ENCODE results near the gene ZSCAN23.
A peak's percentile ranks its signal among the peaks of the same experiment; 100 is the strongest.

ZSCAN23 gene

DNA sequence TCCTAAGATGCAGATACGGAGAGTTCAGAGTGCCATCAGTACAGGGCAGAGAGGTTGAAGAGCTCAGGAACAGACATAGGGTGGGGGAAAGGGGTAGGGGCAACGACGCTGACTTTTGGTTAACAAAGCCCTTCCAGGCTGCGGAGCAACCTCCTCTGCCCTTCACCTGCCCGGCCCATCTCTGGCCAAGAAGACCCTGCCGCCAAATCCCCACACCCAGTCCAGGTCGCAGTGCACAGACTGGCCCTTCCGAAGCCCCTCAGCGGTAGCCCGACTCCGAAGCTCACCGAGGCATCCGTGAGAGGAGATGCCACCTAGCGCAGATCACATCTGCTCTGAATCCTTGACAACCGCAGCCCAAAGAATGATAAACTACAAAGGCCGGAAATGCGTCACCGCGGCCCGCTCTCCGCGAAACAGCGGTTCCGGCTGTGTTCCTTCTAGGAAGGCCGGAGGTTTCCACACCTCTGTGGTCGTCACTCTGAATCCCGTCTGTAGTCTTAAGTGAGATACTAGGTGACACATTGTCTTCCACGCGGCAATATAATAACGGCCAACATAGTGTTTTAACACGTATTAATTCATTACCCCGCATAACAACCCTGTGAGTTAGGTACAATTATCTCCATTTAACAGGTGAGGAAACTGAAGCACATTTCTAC, at the start of gene ZSCAN23:
TSS of gene ZSCAN23 (minus strand) at position 380 of the 662 bp plus-strand sequence. CDS start 7,225 bp downstream, outside the sequence.
- in situ Hi-C loops (cut with MboI; ENCODE audit: low sequenced_read_pairs, unreplicated experiment): no loop called here
- TF ChIP-seq, protein P1, sequence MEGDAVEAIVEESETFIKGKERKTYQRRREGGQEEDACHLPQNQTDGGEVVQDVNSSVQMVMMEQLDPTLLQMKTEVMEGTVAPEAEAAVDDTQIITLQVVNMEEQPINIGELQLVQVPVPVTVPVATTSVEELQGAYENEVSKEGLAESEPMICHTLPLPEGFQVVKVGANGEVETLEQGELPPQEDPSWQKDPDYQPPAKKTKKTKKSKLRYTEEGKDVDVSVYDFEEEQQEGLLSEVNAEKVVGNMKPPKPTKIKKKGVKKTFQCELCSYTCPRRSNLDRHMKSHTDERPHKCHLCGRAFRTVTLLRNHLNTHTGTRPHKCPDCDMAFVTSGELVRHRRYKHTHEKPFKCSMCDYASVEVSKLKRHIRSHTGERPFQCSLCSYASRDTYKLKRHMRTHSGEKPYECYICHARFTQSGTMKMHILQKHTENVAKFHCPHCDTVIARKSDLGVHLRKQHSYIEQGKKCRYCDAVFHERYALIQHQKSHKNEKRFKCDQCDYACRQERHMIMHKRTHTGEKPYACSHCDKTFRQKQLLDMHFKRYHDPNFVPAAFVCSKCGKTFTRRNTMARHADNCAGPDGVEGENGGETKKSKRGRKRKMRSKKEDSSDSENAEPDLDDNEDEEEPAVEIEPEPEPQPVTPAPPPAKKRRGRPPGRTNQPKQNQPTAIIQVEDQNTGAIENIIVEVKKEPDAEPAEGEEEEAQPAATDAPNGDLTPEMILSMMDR (IDR thresholded peaks at IDR 0.05; ENCODE audit: borderline replicate concordance, control extremely low read depth, extremely low read depth, insufficient read depth, missing control alignments): no peak
- DNase-seq (ENCODE audit: low spot score): peak; percentile 69

DNA sequence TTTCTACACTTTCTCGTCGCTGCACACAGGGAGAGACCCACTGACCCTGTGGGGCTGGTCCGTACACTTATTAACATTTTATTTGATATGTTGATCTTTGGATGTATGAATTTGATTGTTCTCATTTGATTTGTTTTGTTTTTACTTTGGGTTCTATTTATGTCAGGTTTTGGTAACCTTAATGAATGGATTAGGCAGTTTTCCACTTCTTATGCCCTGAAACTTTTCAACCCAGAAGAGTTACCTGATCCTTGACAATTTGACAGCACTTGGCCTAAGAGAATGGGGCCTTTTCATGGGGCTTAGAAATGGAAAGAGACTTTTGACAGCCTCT, 48.7 kb upstream of the ZSCAN23 start:
- in situ Hi-C loops (cut with MboI; ENCODE audit: low sequenced_read_pairs, unreplicated experiment): no loop called here
- no peak for DNase-seq (ENCODE audit: low spot score)
- TF ChIP-seq, protein P1 (IDR thresholded peaks at IDR 0.05; ENCODE audit: borderline replicate concordance, control extremely low read depth, extremely low read depth, insufficient read depth, missing control alignments): no peak

DNA sequence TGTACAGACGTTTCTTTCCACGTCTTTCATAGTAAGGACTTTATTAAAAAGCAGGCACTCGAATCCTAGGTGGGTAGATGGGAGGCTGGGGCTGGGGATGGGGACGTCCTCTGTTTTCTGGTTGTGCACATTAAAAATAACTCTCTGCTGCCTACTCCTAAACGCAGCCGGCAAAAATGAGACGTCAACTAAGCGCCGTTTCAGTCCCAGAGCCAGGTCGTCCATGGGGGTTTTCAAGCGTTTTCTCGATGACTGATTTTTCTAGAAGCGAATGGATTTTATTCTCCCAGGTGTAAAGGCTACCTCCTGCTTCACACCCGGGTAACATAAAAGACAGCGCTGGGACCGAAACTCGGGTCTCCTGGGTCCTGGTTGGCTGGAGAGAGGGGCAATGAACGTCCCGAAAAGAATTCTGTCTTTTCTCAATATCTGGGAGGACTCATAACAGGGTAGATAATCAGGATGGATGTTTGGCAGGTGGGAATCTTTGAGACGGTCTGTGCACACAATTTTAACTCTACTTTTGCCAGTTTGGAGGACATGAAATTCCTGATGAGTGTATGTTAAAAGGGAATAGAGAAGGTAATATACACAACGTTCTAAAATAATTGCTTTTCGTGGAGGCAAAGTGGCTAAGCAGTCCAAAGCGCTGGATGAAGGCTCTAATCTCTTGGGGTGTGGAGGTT, 47.1 kb upstream of the ZSCAN23 start:
- peak; percentile 25 for DNase-seq (ENCODE audit: low spot score)
- in situ Hi-C loops (cut with MboI; ENCODE audit: low sequenced_read_pairs, unreplicated experiment): no loop called here
- TF ChIP-seq, protein P1 (IDR thresholded peaks at IDR 0.05; ENCODE audit: borderline replicate concordance, control extremely low read depth, extremely low read depth, insufficient read depth, missing control alignments): no peak

DNA sequence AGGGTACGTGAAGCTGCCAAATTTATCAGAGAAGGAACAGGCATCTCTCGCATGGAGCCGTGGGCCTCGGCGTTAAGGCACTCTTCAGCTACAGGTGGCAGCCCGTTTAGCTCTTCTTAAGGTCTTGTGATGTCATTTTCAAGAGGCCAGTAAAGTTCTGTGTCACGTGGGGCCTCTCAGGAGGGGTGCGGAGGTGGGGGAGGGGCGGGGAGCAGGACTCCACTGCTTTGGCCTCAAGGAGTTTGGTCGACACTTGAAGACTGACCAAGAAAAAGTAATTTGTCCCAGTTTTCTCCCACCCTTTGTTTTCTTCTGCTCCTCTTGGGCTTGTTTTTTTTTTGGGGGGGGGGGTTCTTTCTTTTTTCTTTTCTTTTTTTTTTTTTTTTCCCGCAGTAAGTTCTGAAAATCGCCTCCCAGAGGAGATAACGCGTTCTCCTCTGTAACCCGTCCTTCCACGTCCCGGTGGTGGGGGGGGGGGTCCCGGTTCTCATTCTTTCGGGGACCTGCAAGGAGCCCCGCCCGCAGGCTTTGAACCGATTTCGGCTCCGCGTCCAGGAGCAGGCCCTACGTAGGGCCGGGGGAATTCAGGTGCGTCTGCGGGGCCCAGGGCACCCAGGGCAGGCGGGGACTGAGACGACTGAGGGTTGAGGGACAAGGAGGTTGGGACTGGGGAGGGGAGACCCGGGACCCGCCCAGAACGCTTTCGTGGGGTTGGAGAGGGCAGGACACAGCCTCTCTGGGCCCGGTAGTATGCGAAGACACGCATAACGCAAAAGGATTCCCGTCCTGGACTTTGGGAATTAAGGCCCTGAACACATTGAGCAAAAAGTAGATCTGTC, 46.3 kb upstream of the ZSCAN23 start:
- in situ Hi-C loops (cut with MboI; ENCODE audit: low sequenced_read_pairs, unreplicated experiment): no loop called here
- peak; percentile 80 for DNase-seq (ENCODE audit: low spot score)
- TF ChIP-seq, protein P1 (IDR thresholded peaks at IDR 0.05; ENCODE audit: borderline replicate concordance, control extremely low read depth, extremely low read depth, insufficient read depth, missing control alignments): no peak

DNA sequence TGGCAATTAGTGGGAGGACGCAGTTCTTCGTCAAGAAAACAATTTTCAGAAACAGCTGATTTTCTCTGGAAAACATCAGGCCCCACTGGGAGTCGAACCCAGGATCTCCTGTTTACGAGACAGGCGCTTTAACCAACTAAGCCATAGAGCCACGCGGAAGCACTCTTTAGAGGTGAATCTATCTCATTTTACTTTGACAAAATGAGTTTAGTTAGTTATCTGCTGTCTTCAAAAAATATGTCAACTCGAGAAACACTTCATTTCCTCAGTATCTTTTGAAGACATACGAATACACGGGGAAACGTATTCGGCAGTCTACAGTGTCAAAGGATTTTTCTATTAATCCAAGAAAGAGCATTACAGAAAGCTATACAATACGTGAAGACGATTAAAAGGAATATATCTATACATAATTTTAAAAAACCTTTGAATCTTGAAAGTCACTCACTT, 45.6 kb upstream of the ZSCAN23 start:
- peak; percentile 37 for DNase-seq (ENCODE audit: low spot score)
- in situ Hi-C loops (cut with MboI; ENCODE audit: low sequenced_read_pairs, unreplicated experiment): no loop called here
- TF ChIP-seq, protein P1 (IDR thresholded peaks at IDR 0.05; ENCODE audit: borderline replicate concordance, control extremely low read depth, extremely low read depth, insufficient read depth, missing control alignments): no peak

DNA sequence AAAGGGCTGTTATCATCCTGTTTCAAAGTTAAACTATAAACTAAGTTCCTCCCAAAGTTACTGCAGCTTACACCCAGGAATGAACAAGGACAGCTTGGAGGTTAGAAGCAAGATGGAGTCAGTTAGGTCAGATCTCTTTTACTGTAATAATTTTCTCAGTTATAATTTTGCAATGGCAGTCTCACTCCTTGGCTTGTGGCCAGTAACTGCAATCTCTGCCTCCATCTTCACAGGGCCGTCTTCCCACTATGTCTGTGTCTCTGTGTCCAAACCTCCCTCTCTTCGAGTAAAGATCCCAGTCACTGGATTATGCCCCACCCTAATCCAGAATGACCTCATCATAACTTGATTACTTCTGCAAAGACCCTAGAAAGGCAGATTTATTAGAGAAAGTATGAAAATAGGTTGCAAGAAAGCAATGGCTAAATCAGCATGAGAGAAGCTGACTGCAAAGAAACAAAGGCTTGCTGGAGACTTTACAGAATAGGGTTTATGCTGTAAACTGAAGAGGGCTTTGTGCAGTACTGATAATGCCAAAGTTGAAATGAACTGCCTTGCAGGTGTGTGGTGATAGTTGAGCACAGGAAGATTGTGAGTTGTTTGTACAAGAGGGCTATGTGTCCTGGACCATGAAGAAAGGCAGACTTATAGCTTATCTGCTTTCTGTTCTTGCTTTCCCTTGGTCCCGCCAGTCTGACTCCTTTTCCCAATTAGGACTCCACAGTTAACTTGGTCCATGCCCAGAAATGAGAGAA, 43.9 kb upstream of the ZSCAN23 start:
- in situ Hi-C loops (cut with MboI; ENCODE audit: low sequenced_read_pairs, unreplicated experiment): no loop called here
- TF ChIP-seq, protein P1 (IDR thresholded peaks at IDR 0.05; ENCODE audit: borderline replicate concordance, control extremely low read depth, extremely low read depth, insufficient read depth, missing control alignments): no peak
- DNase-seq (ENCODE audit: low spot score): no peak

Measured in GM13976 (cell line).